ENCODE results near the gene SGCD. TPM values are rescaled to one million over a fixed set of nuclear protein-coding genes. Genes with fewer than 3 reads are reported as not detected.

SGCD gene
- polyA plus RNA-seq, 1 experiment = 17.0 TPM

GRCh38 chr5:156582193-156582598 lies 255.2 kb downstream of the SGCD start:
- Histone ChIP-seq H3K4me3 (ENCODE audit: low read depth, low read length) (no peak overlapping the region), H3K27me3 (ENCODE audit: control insufficient read depth, insufficient read depth, low read length) (no peaks in the 10 kb centered on the region), H3K36me3 (ENCODE audit: control insufficient read depth, insufficient read depth, low read length) (no peaks in the 10 kb centered on the region)
- TF ChIP-seq CTCF (IDR thresholded peaks at IDR 0.05; ENCODE audit: insufficient read depth, low read depth, low read length) = no peak
- ChIA-PET CTCF (interaction anchor here (0.5 to 1.4 kb wide), 2 partner anchors 15 to 19 kb away, joined by 3 to 6 read pairs; no protein-coding TSS in a partner anchor), POLR2A (no interaction called here)
- no peak for DNase-seq (ENCODE audit: low read depth)

- no peak for TF ChIP-seq CTCF (IDR thresholded peaks at IDR 0.05; ENCODE audit: insufficient read depth, low read depth, low read length)
- Histone ChIP-seq H3K27me3 (ENCODE audit: control insufficient read depth, insufficient read depth, low read length) (no peaks in the 10 kb centered on the region), H3K4me3 (ENCODE audit: low read depth, low read length) (no peak overlapping the region), H3K36me3 (ENCODE audit: control insufficient read depth, insufficient read depth, low read length) (no peaks in the 10 kb centered on the region)
- no peak for DNase-seq (ENCODE audit: low read depth)
- ChIA-PET POLR2A (no interaction called here), CTCF (interaction anchor here (0.8 to 1.0 kb wide), 2 partner anchors 9 to 178 kb away, joined by 3 read pairs; no protein-coding TSS in a partner anchor)
Observed at GRCh38 chr5:156584871-156585270, 257.9 kb downstream of the SGCD start.

- CTCF ChIA-PET = no interaction called here
- Histone ChIP-seq H3K36me3 (ENCODE audit: control insufficient read depth, insufficient read depth, low read length) (no peaks in the 10 kb centered on the region), H3K27me3 (ENCODE audit: control insufficient read depth, insufficient read depth, low read length) (no peaks in the 10 kb centered on the region), H3K4me3 (ENCODE audit: low read depth, low read length) (no peak overlapping the region)
- POLR2A ChIA-PET = no interaction called here
- no peak for DNase-seq (ENCODE audit: low read depth)
- TF ChIP-seq CTCF (IDR thresholded peaks at IDR 0.05; ENCODE audit: insufficient read depth, low read depth, low read length) = no peak
Observed at GRCh38 chr5:156585999-156586398, 259.0 kb downstream of the SGCD start.

DNA sequence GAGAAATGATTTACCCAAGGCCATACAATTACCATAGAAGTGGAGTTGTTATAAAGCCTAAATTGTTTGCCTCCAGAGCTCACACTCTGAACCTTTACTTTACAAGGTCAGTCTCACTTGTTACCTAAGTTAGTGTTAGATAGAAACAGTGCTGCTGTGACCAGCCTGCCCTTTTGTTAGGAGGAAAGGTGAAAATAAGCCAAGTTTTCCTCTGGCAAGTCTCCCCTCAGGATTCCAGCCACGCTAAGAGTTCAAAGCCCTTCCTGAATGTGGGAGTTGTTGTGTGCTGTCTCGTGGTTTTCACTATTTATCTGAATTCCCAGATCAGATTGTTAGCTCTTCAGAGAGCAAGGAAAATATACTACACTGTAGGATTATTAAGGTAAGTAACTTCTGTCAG lies 260.0 kb downstream of the SGCD start:
- ChIA-PET CTCF (no interaction called here), POLR2A (no interaction called here)
- no peaks in the 10 kb centered on the region for H3K36me3 ChIP-seq (ENCODE audit: control insufficient read depth, insufficient read depth, low read length)
- H3K27me3 ChIP-seq (ENCODE audit: control insufficient read depth, insufficient read depth, low read length) = no peaks in the 10 kb centered on the region
- TF ChIP-seq CTCF (IDR thresholded peaks at IDR 0.05; ENCODE audit: insufficient read depth, low read depth, low read length) = no peak
- no peak overlapping the region for H3K4me3 ChIP-seq (ENCODE audit: low read depth, low read length)
- no peak for DNase-seq (ENCODE audit: low read depth)

DNA sequence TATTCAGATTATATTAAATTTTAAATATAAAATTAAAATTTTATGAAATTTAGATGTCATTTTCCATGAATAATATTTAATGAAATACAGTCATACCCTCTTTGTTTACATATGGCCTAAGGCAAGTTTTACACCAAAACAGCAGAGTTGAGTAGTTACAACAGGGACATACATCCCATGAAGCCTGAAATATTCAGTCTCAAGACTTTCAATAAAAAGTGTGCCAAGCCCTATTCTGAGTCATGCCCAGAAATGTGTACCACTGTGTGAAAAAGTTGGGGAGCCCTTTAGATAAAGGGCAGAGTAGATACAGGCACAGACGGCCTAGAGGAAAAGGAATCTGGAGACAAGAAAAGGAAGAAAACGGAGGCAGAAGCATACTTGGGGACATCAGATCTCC lies 261.3 kb downstream of the SGCD start:
- Histone ChIP-seq H3K4me3 (ENCODE audit: low read depth, low read length) (no peak overlapping the region), H3K36me3 (ENCODE audit: control insufficient read depth, insufficient read depth, low read length) (no peaks in the 10 kb centered on the region), H3K27me3 (ENCODE audit: control insufficient read depth, insufficient read depth, low read length) (no peaks in the 10 kb centered on the region)
- ChIA-PET POLR2A (no interaction called here), CTCF (no interaction called here)
- TF ChIP-seq CTCF (IDR thresholded peaks at IDR 0.05; ENCODE audit: insufficient read depth, low read depth, low read length) = no peak
- DNase-seq (ENCODE audit: low read depth) = no peak

Measured in BJ (cell line).